Fibroblast of villous mesenchyme (primary cell): ENCODE data around the gene TRPV5. TPM values are rescaled to one million over a fixed set of nuclear protein-coding genes. Genes with fewer than 3 reads are reported as not detected.

Experiments
- DNase-seq: peaks from one replicate; pipeline ENCODE4 v3.0.0-alpha.2; 2010; ENCODE audit warnings: low read depth
- H3K4me3 ChIP-seq: 2 replicates; pipeline ENCODE4 v1.5.1; 2011; ENCODE audit warnings: low read depth, mild to moderate bottlenecking, low read length
- total RNA-seq: library from RNA; depleted of rRNA; stranded (reverse); fragments of >200 nt; gene quantifications from 2 replicates; pipeline ENCODE4 v1.2.3, GENCODE V29; 2012
- TF ChIP-seq, protein P1 (sequence below): IDR thresholded peaks from 2 replicates; pipeline ENCODE4 v1.5.1; 2012; ENCODE audit warnings: low read depth, mild to moderate bottlenecking, low read length; ENCODE audit not compliant: insufficient read depth

TRPV5 gene
- total RNA-seq, 1 donor: not detected

DNA sequence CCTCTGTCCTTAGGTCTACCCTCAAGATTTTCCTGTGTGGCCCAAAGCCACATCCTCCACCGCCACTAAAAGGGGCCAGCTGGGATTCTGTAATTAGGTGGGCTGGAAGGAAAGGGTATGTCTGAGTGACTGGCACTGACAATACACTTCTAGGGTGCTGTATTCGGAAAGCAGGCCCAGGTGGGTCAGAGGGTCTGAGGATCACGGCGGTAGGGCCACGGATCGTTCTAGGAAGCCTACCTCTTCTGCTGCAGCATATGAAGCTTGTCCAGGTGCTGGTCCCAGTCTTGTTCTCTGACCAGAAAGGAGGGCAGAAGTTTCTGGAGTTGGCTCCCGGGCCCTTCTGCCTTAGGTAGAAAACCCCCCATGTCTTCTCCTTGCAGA, 462 bp downstream of the TRPV5 start:
- DNase-seq: no peak
- TF ChIP-seq, protein P1, sequence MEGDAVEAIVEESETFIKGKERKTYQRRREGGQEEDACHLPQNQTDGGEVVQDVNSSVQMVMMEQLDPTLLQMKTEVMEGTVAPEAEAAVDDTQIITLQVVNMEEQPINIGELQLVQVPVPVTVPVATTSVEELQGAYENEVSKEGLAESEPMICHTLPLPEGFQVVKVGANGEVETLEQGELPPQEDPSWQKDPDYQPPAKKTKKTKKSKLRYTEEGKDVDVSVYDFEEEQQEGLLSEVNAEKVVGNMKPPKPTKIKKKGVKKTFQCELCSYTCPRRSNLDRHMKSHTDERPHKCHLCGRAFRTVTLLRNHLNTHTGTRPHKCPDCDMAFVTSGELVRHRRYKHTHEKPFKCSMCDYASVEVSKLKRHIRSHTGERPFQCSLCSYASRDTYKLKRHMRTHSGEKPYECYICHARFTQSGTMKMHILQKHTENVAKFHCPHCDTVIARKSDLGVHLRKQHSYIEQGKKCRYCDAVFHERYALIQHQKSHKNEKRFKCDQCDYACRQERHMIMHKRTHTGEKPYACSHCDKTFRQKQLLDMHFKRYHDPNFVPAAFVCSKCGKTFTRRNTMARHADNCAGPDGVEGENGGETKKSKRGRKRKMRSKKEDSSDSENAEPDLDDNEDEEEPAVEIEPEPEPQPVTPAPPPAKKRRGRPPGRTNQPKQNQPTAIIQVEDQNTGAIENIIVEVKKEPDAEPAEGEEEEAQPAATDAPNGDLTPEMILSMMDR: no peak
- H3K4me3 ChIP-seq: no peak overlapping the region

DNA sequence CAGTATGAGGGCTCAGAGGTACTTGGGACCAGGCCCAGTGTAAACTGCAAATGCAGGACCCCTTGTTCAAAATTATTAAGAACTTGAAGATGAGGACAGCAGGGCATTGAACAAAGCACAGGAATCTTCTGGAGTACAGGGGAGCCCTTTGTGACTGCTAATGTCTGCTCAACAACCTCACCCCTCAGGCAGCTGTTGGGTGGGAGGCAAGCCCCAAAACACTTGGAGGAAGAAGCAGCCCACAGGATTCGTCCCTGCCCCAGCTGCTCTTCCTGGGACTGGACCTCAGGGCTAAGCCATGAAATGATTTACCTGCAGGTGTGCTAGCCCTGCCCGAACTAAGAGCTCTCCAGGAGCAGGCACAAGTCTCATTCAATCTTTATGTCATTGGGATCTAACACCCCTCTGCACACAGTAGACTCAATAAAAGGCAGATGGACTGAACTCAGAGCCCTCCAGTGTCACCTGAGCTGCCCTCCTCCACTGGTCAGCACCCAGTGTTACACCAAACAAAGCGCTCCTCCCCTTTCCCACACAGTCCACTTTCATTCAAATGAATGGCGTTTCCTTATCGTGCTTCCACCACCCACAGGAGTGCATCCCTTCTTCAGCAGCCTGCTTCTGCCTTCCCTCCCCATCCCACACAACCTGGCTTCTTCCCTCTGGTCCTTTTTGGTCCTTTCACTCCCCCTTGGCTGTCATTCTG, 1.0 kb downstream of the TRPV5 start:
- TF ChIP-seq, protein P1: no peak
- no peak overlapping the region for H3K4me3 ChIP-seq
- no peak for DNase-seq

DNA sequence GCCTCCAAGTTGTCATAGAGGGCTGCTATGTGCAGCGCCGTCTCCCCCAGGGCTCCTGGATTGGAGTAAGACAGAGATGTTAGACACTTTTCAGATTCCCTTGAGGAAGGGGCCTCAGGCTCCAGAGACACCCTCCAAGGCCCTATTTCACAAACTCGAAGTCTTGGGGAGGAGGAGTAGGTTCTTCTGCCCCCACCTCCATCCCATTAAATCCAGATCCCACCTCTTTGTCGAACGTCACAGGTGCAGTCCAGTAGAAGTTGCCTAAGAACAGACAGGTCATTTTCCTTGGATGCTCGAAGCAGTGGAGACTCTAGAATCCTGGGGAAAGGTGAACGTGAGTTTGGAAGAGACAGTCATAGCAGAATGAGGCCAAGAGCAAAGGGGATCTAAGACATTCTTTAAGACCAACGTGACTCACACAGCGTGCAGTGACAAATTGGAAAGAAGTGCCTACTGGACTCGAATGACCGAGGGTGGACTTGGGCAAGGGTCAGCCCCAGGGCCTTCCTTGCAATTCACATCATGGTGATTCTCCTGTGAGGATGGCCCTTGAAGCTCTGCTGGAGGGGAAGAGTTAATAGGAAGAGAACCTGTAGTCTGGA, 3.3 kb downstream of the TRPV5 start:
- no peak for DNase-seq
- TF ChIP-seq, protein P1: no peak
- no peak overlapping the region for H3K4me3 ChIP-seq

DNA sequence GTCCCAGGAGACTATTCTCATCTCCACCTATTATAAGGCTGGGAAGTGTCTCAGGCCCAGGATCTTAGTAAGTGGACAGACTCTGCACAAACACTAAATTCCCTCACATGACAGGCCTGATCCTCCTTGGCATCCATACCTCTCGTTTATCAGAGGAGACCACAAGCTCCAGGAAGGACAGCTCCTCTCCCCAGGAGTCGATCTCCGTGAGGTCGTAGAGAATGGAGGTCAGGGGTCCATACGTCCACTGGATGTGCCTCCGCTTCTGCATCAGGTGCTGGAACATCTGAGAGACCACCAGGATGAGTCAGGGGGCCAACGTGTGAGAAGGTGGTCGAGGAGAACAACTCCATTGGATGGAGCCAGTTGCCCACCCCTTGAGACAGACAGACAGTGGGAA, 5.6 kb downstream of the TRPV5 start:
- TF ChIP-seq, protein P1: no peak
- no peak overlapping the region for H3K4me3 ChIP-seq
- DNase-seq: no peak

DNA sequence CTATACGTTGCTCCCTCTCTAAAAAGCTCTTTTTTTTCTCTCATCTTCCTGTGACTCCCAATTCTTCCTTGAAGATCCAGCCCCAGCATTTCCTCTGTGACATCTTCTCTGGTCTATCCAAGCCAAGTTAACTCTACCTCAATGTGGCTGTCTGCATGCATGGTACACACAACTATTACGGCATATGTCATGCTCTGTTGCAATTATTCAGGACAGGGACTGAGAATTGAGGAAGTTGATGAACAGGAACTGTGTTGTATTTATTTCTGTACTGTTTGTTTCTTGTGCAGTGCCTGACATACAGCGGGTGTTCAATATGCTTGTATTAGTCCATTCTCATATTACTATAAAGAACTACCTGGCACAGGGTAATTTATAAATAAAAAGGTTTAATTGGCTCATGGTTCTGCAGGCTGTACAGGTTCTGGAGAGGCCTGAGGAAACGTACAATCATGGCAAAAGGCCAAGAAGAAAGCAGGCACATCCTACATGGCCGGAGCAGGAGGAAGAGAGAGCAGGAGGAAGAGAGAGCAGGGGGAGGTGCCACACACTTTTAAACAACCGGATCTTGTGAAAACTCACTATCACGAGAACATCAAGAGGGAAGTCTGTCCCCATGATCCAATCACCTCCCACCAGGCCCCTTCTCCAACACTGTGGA, 6.3 kb downstream of the TRPV5 start:
- DNase-seq: no peak
- no peak overlapping the region for H3K4me3 ChIP-seq
- TF ChIP-seq, protein P1: no peak

DNA sequence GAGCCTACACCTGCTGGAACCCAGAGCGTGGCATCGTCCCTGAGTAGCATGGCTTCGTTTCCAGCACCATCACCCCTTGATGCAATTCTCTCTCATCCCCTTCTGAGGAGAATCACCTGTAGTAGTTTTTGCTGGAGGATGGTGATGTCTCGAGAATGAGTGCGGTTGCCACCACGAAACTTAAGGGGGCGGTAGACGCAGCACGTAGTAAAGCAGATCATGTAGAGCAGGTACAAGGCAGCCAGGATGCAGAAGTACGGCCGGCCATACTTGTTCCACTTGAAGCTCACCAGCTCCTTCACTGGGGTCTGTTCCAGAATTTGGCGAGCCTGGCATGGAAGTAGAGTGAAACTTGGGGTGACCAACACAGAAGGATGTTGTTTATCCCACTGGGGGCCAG, 8.1 kb downstream of the TRPV5 start:
- TF ChIP-seq, protein P1: no peak
- DNase-seq: no peak
- H3K4me3 ChIP-seq: no peak overlapping the region

DNA sequence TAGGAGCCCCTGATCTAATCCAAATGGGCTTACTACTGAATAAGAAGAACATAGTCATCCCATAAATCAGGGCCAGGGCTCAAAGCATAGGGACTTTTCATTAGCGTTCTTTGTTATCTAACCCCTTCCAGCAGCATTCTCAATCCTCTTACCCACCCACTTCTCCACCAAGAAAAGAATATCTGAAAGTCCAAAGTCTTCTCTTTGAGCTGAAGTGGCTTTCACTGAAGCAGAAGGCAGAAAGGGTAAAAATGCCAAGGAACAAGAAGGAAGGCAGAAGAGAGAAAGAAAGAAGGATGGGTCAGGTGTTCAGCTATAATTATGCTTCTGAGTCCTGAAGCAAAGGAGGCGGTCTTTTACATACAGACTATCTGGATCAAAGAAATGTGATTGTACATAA, 10.2 kb downstream of the TRPV5 start:
- TF ChIP-seq, protein P1: no peak
- no peak for DNase-seq
- H3K4me3 ChIP-seq: no peak overlapping the region
